Fibroblast of mammary gland (primary cell): Measurements from ENCODE around the gene SLC24A1.

Experiments used
- DNase-seq: peaks from one replicate; pipeline ENCODE4 v3.0.0-alpha.2; 2010; ENCODE audit warnings: low read depth
- H3K4me3 ChIP-seq: 2 replicates; pipeline ENCODE4 v1.5.1; 2011; ENCODE audit warnings: low read depth, mild to moderate bottlenecking, low read length, moderate library complexity; ENCODE audit not compliant: control insufficient read depth
- CTCF ChIP-seq: conservative IDR thresholded peaks from 2 replicates; pipeline ENCODE4 v1.5.1; 2011; ENCODE audit warnings: low read depth, low read length, inconsistent platforms; ENCODE audit not compliant: control insufficient read depth, insufficient read depth

Gene SLC24A1

DNA sequence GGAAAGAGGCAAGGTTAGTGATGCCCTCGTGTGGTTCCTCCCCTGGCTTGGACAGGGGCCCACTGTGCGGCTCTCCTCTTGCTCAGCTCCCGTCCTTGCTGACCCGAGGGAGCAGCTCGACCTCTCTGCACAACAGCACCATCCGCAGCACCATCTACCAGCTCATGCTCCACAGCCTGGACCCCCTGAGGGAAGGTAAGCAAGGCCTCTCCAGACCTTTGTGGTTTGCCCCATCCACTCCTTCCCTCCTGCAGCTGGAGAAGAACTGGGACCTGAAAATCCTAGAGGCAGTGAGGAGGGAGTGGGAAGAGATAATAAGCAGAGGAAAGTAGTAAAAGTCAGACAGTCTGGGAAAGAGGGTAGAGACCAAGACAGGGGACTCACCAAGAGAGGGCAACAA, 17.8 kb downstream of the SLC24A1 start:
- DNase-seq = no peak
- no peak for TF ChIP-seq CTCF
- no peak overlapping the region for H3K4me3 ChIP-seq

DNA sequence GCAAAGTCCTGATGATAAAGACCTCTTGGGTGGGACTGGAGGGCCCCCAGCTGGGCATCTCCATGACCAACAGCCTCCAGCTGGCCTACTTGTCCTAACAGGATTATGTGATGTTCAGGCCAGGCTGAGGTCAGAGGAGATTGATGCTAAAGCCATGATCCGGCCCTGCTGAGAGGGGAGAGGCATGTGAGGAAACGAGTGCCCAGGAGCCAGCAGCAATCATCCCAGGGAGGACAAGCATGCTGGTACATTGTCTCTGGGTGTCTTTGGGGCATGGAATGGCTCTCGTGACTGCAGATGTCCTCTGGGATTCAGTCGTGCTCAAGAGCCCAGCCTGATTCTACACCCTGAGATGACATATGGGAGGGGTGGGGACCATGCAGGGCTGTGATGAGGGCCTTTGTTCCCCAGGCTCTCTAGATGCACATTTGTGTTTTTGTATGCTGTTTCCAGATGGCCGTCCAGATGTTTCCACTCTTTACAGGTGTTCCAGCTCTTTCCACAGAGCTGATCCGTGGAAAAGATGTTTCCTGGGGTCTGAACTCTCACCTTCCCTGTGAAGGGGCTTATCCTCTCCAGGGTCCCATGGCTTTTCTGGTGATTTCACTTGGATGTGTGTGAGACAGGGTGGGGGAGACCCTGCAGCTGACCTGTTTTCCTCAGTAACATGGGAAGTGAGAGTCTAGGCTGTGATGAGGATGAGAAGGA, 20.2 kb downstream of the SLC24A1 start:
- H3K4me3 ChIP-seq = no peak overlapping the region
- DNase-seq = no peak
- TF ChIP-seq CTCF = no peak

GRCh38 chr15:65642594-65642993, 20.9 kb downstream of the SLC24A1 start:
- DNase-seq = no peak
- no peak for TF ChIP-seq CTCF
- H3K4me3 ChIP-seq = no peak overlapping the region

- no peak for DNase-seq
- TF ChIP-seq CTCF = no peak
- H3K4me3 ChIP-seq = no peak overlapping the region
Observed at GRCh38 chr15:65644282-65644681, 22.5 kb downstream of the SLC24A1 start.

- no peak for TF ChIP-seq CTCF
- H3K4me3 ChIP-seq = no peak overlapping the region
- DNase-seq = no peak
Observed at GRCh38 chr15:65645392-65645791, 23.7 kb downstream of the SLC24A1 start.

- no peak for TF ChIP-seq CTCF
- DNase-seq = peak; percentile 20
- H3K4me3 ChIP-seq = no peak overlapping the region
Observed at GRCh38 chr15:65646486-65646885, 24.7 kb downstream of the SLC24A1 start.
